HepG2 (cell line): ENCODE data around the gene LHX5. TPM values are rescaled to one million over a fixed set of nuclear protein-coding genes. Genes with fewer than 3 reads are reported as not detected.

Experiments
- ADNP ChIP-seq: sonication (generic); formaldehyde crosslinking; IDR thresholded peaks from 2 replicates; pipeline ENCODE4 v1.4.0; 2020; ENCODE audit warnings: missing genetic modification reagents
- ETV5 ChIP-seq: IDR thresholded peaks from 2 replicates; pipeline ENCODE4 v1.6.1; 2018; ENCODE audit warnings: missing biosample characterization, missing genetic modification reagents, inconsistent platforms, borderline replicate concordance
- FOXC1 ChIP-seq: sonication (generic); formaldehyde crosslinking; IDR thresholded peaks from 2 replicates; pipeline ENCODE4 v1.8.0; 2022; ENCODE audit warnings: mild to moderate bottlenecking, missing genetic modification reagents, borderline replicate concordance
- FOXO1 ChIP-seq: sonication (generic); formaldehyde crosslinking; IDR thresholded peaks from 2 replicates; pipeline ENCODE4 v1.4.0; 2020; ENCODE audit warnings: missing genetic modification reagents
- IRF9 ChIP-seq: sonication (generic); formaldehyde crosslinking; IDR thresholded peaks from 2 replicates; pipeline ENCODE4 v1.8.0; 2022; ENCODE audit warnings: missing genetic modification reagents, mild to moderate bottlenecking, borderline replicate concordance
- MXI1 ChIP-seq: IDR thresholded peaks from 3 replicates; pipeline ENCODE4 v1.6.1; 2012; ENCODE audit warnings: low read depth, low read length, inconsistent platforms, borderline replicate concordance
- PITX1 ChIP-seq: sonication (generic); formaldehyde crosslinking; IDR thresholded peaks from 2 replicates; pipeline ENCODE4 v1.5.1; 2020; ENCODE audit warnings: mild to moderate bottlenecking, missing genetic modification reagents
- PRDM10 ChIP-seq: sonication (generic); formaldehyde crosslinking; IDR thresholded peaks from 2 replicates; pipeline ENCODE4 v1.4.0; 2020; ENCODE audit warnings: low read depth, missing genetic modification reagents
- SMC3 ChIP-seq: IDR thresholded peaks from 2 replicates; pipeline ENCODE4 v1.6.1; 2011; ENCODE audit warnings: low read length, improper control_type of control experiment
- USF2 ChIP-seq, 2 experiments: sonication (generic) in 1 of 2; formaldehyde crosslinking in 1 of 2; IDR thresholded peaks; 2 replicates each; pipeline versions ENCODE4 v1.5.1 to v1.6.1; 2011 to 2020; ENCODE audit warnings: borderline replicate concordance in 1 of 2, low read depth in 1 of 2, low read length in 1 of 2, mild to moderate bottlenecking in 1 of 2, missing genetic modification reagents in 1 of 2, moderate library complexity in 1 of 2
- ZBTB7B ChIP-seq: sonication (generic); formaldehyde crosslinking; IDR thresholded peaks from 2 replicates; pipeline ENCODE4 v1.4.0; 2020; ENCODE audit warnings: missing genetic modification reagents
- ZNF318 ChIP-seq: sonication (generic); formaldehyde crosslinking; IDR thresholded peaks from 2 replicates; pipeline ENCODE4 v1.4.0; 2020; ENCODE audit warnings: mild to moderate bottlenecking, missing genetic modification reagents
- ZNF550 ChIP-seq: sonication (generic); formaldehyde crosslinking; IDR thresholded peaks from 2 replicates; pipeline ENCODE4 v1.4.0; 2020; ENCODE audit warnings: mild to moderate bottlenecking, missing genetic modification reagents, borderline replicate concordance
- ZNF790 ChIP-seq: sonication (generic); formaldehyde crosslinking; IDR thresholded peaks from 2 replicates; pipeline ENCODE4 v1.8.0; 2022; ENCODE audit warnings: missing genetic modification reagents, mild to moderate bottlenecking, borderline replicate concordance
- polyA plus RNA-seq, 8 experiments: library from polyadenylated mRNA; depleted of rRNA in 3 of 8; stranded (reverse) in 7 of 8; unstranded in 1 of 8; fragments of >200 nt; fragmentation: Illumina TruSeq in 4 of 8; extraction: Trizol in 4 of 8; gene quantifications; 2 replicates each; pipeline versions ENCODE4 v1.2.1 to v1.2.3, GENCODE V29; 2011 to 2016; ENCODE audit warnings: low read depth in 4 of 8, missing spikeins in 1 of 8, mixed read lengths in 1 of 8; ENCODE audit not compliant: insufficient read depth in 1 of 8
- total RNA-seq, 5 experiments: library from RNA; depleted of rRNA; stranded (reverse); fragments of >200 nt; fragmentation: Illumina TruSeq; extraction: Trizol; gene quantifications; 2 replicates each; pipeline ENCODE4 v1.2.3, GENCODE V29; 2016; ENCODE audit warnings: low read depth in 1 of 5

LHX5 gene
- total and polyA plus RNA-seq, 2 of the 13 experiments (the other 11 are each of a cell fraction or from before 2014, with no cell fraction given) = not detected

- TF ChIP-seq PRDM10 (CRISPR knock-in tag) = no peak
- TF ChIP-seq USF2 (IDR thresholded peaks at IDR 0.05; ENCODE audit: low read depth, low read length) = no peak
- TF ChIP-seq USF2 (CRISPR knock-in tag; IDR thresholded peaks at IDR 0.05; ENCODE audit: borderline replicate concordance) = no peak
- TF ChIP-seq SMC3 = peak; percentile 47
- 0 out of 2 replicates have a peak, but pooled peaks have one; percentile 22 for TF ChIP-seq PITX1 (CRISPR knock-in tag)
- 0 out of 2 replicates have a peak, but pooled peaks have one; percentile 34 for TF ChIP-seq FOXC1 (CRISPR knock-in tag)
- no peak for TF ChIP-seq ZNF790 (CRISPR knock-in tag)
- 0 out of 2 replicates have a peak, but pooled peaks have one; percentile 26 for TF ChIP-seq ZBTB7B (CRISPR knock-in tag)
- TF ChIP-seq IRF9 (CRISPR knock-in tag) = no peak
- no peak for TF ChIP-seq FOXO1 (CRISPR knock-in tag)
- TF ChIP-seq ETV5 (CRISPR knock-in tag) = no peak
- no peak for TF ChIP-seq ADNP (CRISPR knock-in tag)
- TF ChIP-seq MXI1 = no peak
- 0 out of 2 replicates have a peak, but pooled peaks have one; percentile 22 for TF ChIP-seq ZNF550
- no peak for TF ChIP-seq ZNF318 (CRISPR knock-in tag)
These were observed 32.1 kb downstream of the LHX5 start (continued) for GRCh38 chr12:113439606-113440030.
